K562 (cell line): ENCODE results near the gene KCNC3. TPM values are rescaled to one million over a fixed set of nuclear protein-coding genes. Genes with fewer than 3 reads are reported as not detected.
A peak's percentile ranks its signal among the peaks of the same experiment; 100 is the strongest.

Experiments
- ARID2 ChIP-seq: fragments of 450-650 bp; IDR thresholded peaks from 2 replicates; pipeline ENCODE4 v1.6.1; 2017; ENCODE audit warnings: antibody characterized with exemption, mild to moderate bottlenecking
- CBX5 ChIP-seq: IDR thresholded peaks from 2 replicates; pipeline ENCODE4 v1.6.1; 2014; ENCODE audit warnings: low read depth, borderline replicate concordance
- CSDE1 ChIP-seq, 2 experiments: fragments of 450-650 bp; IDR thresholded peaks; 2 replicates each; pipeline ENCODE4 v1.6.1; 2016; ENCODE audit warnings: mild to moderate bottlenecking in 1 of 2
- FOXA3 ChIP-seq, 2 experiments: fragments of 450-650 bp in 1 of 2; sonication (generic) in 1 of 2; formaldehyde crosslinking; IDR thresholded peaks in 1 of 2; conservative IDR thresholded peaks in 1 of 2; 2 replicates each; pipeline versions ENCODE4 v1.4.0 to v1.8.0; 2020 to 2022; ENCODE audit warnings: mild to moderate bottlenecking in 2 of 2, missing genetic modification reagents in 1 of 2
- HEY1 ChIP-seq: fragments of 250-450 bp; sonication (Bioruptor Pico); IDR thresholded peaks from 2 replicates; pipeline ENCODE4 v1.5.0; 2020; ENCODE audit warnings: mild to moderate bottlenecking, moderate library complexity, borderline replicate concordance
- KLF16 ChIP-seq: IDR thresholded peaks from 2 replicates; pipeline ENCODE4 v1.6.1; 2016; ENCODE audit warnings: antibody characterized with exemption
- LCOR ChIP-seq: sonication (generic); formaldehyde crosslinking; IDR thresholded peaks from 2 replicates; pipeline ENCODE4 v1.8.0; 2022; ENCODE audit warnings: mild to moderate bottlenecking, missing genetic modification reagents
- NR2C1 ChIP-seq, 2 experiments: fragments of 450-650 bp; IDR thresholded peaks; 2 replicates each; pipeline ENCODE4 v1.6.1; 2017; ENCODE audit warnings: mild to moderate bottlenecking in 2 of 2, antibody characterized with exemption in 1 of 2, inconsistent platforms in 1 of 2, missing compliant biosample characterization in 1 of 2, missing genetic modification characterization in 1 of 2
- NR2F6 ChIP-seq: fragments of 450-650 bp; formaldehyde crosslinking; IDR thresholded peaks from 2 replicates; pipeline ENCODE4 v1.4.0; 2020; ENCODE audit warnings: mild to moderate bottlenecking
- POU5F1 ChIP-seq: fragments of 150-350 bp; IDR thresholded peaks from 2 replicates; pipeline ENCODE4 v1.6.1; 2014; ENCODE audit warnings: borderline replicate concordance, low read length, low read depth, mild to moderate bottlenecking; ENCODE audit not compliant: partially characterized antibody
- RBM34 ChIP-seq: fragments of 200-400 bp; formaldehyde crosslinking; IDR thresholded peaks from 2 replicates; pipeline ENCODE4 v1.6.1; 2018; ENCODE audit warnings: low read length, borderline replicate concordance; ENCODE audit not compliant: insufficient read depth
- SMAD3 ChIP-seq: fragments of 450-650 bp; formaldehyde crosslinking; conservative IDR thresholded peaks from 2 replicates; pipeline ENCODE4 v1.4.0; 2020; ENCODE audit warnings: mild to moderate bottlenecking
- TBL1XR1 ChIP-seq, 2 experiments: IDR thresholded peaks; 2 replicates each; pipeline ENCODE4 v1.6.1; 2012; ENCODE audit warnings: improper control_type of control experiment in 2 of 2, low read length in 2 of 2, mild to moderate bottlenecking in 1 of 2
- TRIM28 ChIP-seq: fragments of 450-650 bp; IDR thresholded peaks from 2 replicates; pipeline ENCODE4 v1.6.1; 2017
- ZBED1 ChIP-seq: IDR thresholded peaks from 2 replicates; pipeline ENCODE4 v1.6.1; 2014
- ZC3H4 ChIP-seq: sonication (generic); formaldehyde crosslinking; IDR thresholded peaks from 2 replicates; pipeline ENCODE4 v1.9.0; 2021; ENCODE audit warnings: missing genetic modification reagents, borderline replicate concordance
- ZFP1 ChIP-seq: fragments of 450-650 bp; formaldehyde crosslinking; IDR thresholded peaks from 2 replicates; pipeline ENCODE4 v1.4.0; 2020; ENCODE audit warnings: mild to moderate bottlenecking, mixed read lengths
- ZNF165 ChIP-seq: fragments of 250-450 bp; sonication (Bioruptor Pico); IDR thresholded peaks from 2 replicates; pipeline ENCODE4 v1.4.0; 2020; ENCODE audit warnings: borderline replicate concordance
- ZNF764 ChIP-seq: fragments of 250-450 bp; sonication (Bioruptor Pico); IDR thresholded peaks from 2 replicates; pipeline ENCODE4 v1.4.0; 2020; ENCODE audit warnings: low read depth, mild to moderate bottlenecking, moderate library complexity
- polyA plus RNA-seq, 8 experiments: library from polyadenylated mRNA; depleted of rRNA in 4 of 8; stranded (reverse) in 5 of 8; unstranded in 3 of 8; fragments of >200 nt; fragmentation: Nextera tagmentation in 2 of 8; fragmentation: Illumina TruSeq in 1 of 8; extraction: Ambion mirVana in 2 of 8; extraction: Trizol in 1 of 8; gene quantifications; 2 replicates each; pipeline versions ENCODE4 v1.2.1 to v1.2.3, GENCODE V29; 2011 to 2014; ENCODE audit warnings: inconsistent platforms in 1 of 8, missing spikeins in 1 of 8
- total RNA-seq, 7 experiments: library from RNA; depleted of rRNA in 6 of 7; stranded (reverse); fragments of >200 nt in 6 of 7; fragmentation: Illumina TruSeq in 2 of 7; extraction: Trizol in 2 of 7; gene quantifications; 2 replicates each; pipeline versions ENCODE4 v1.2.1 to v1.2.3, GENCODE V29; 2011 to 2021; ENCODE audit warnings: low replicate concordance in 1 of 7
- TF ChIP-seq, protein P1 (sequence below), 3 experiments: fragments of 200-800 bp in 1 of 3; sonication (Bioruptor generic) in 1 of 3; sonication (generic) in 1 of 3; formaldehyde crosslinking in 1 of 3; IDR thresholded peaks; 2 replicates each; pipeline versions ENCODE4 v1.6.1 to v1.8.0; 2016 to 2022; ENCODE audit warnings: mild to moderate bottlenecking in 2 of 3, missing compliant biosample characterization in 2 of 3, missing genetic modification characterization in 2 of 3, missing genetic modification reagents in 1 of 3
- TF ChIP-seq, protein P2 (sequence below): fragments of 200-400 bp; formaldehyde crosslinking; IDR thresholded peaks from 2 replicates; pipeline ENCODE4 v1.6.1; 2017; ENCODE audit warnings: mild to moderate bottlenecking, low read depth, low read length, moderate library complexity

The KCNC3 gene
- total and polyA plus RNA-seq, 9 of the 15 experiments (the other 6 are each of a cell fraction or from before 2014, with no cell fraction given): 0.03 to 26.2 (median 2.0) TPM

DNA sequence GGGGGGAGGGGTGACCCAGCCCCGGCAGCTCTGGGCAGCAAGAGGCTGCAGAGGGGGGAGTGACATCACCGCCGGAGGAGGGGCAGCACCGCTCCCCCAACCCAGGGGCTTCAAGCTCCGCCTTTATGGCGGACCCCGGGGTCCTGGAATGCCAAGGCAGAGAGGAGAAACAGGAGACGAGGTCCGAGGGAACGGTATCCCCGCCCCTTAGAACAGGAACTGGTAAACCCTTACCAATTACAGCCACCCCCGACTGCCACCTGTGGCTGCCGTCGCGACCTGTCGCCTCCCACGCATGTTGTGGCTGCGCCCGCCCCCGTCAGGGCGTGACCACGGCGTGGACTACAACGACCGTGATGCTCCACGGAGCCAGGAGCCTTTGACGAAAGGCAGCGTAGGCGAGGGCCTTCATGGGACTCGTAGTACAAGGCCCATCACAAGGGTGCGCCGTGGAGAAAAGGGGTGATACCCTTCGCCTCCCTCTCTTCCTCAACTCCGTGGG, 4.1 kb upstream of the KCNC3 start (continued):
- TF ChIP-seq, protein P1, sequence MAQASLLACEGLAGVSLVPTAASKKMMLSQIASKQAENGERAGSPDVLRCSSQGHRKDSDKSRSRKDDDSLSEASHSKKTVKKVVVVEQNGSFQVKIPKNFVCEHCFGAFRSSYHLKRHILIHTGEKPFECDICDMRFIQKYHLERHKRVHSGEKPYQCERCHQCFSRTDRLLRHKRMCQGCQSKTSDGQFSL (CRISPR knock-in tag; IDR thresholded peaks at IDR 0.05): no peak
- TF ChIP-seq, protein P1 (tag; IDR thresholded peaks at IDR 0.05): no peak
- no peak for TF ChIP-seq FOXA3 (CRISPR knock-in tag; conservative IDR thresholded peaks at IDR 0.05 in 1 of 2, IDR thresholded peaks at IDR 0.05 in 1 of 2)
- no peak for TF ChIP-seq SMAD3 (CRISPR knock-in tag)
- TF ChIP-seq, protein P2, sequence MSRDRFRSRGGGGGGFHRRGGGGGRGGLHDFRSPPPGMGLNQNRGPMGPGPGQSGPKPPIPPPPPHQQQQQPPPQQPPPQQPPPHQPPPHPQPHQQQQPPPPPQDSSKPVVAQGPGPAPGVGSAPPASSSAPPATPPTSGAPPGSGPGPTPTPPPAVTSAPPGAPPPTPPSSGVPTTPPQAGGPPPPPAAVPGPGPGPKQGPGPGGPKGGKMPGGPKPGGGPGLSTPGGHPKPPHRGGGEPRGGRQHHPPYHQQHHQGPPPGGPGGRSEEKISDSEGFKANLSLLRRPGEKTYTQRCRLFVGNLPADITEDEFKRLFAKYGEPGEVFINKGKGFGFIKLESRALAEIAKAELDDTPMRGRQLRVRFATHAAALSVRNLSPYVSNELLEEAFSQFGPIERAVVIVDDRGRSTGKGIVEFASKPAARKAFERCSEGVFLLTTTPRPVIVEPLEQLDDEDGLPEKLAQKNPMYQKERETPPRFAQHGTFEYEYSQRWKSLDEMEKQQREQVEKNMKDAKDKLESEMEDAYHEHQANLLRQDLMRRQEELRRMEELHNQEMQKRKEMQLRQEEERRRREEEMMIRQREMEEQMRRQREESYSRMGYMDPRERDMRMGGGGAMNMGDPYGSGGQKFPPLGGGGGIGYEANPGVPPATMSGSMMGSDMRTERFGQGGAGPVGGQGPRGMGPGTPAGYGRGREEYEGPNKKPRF: no peak
- TF ChIP-seq KLF16: peak; percentile 71; the same call in 1 of the 2 replicates
- no peak for TF ChIP-seq RBM34
- TF ChIP-seq CSDE1 (IDR thresholded peaks at IDR 0.05): no peak
- no peak for TF ChIP-seq ARID2
- TF ChIP-seq ZFP1 (CRISPR knock-in tag): no peak
- TF ChIP-seq ZNF165: no peak
- peak; percentile 98 for TF ChIP-seq ZBED1
- TF ChIP-seq CBX5: no peak
- TF ChIP-seq HEY1 (CRISPR knock-in tag): no peak
- no peak for TF ChIP-seq NR2F6 (CRISPR knock-in tag)
- TF ChIP-seq TRIM28: no peak
- no peak for TF ChIP-seq ZC3H4 (CRISPR knock-in tag)
- peak; percentile 54 for TF ChIP-seq POU5F1
- TF ChIP-seq TBL1XR1 (IDR thresholded peaks at IDR 0.05; ENCODE audit: low read length in 2 of 2): peak in 1 of 2 experiments; percentile 45; a peak in 2 of 4 replicates
- no peak for TF ChIP-seq LCOR (CRISPR knock-in tag)
- TF ChIP-seq ZNF764 (CRISPR knock-in tag): no peak
- TF ChIP-seq NR2C1 (IDR thresholded peaks at IDR 0.05): peak; percentile 24; the same call in 1 of the 2 replicates
- TF ChIP-seq NR2C1 (tag; IDR thresholded peaks at IDR 0.05): peak; percentile 61; the same call in 1 of the 2 replicates
